Activated CD4-positive, CD25-positive, alpha-beta regulatory T cell treated with anti-CD3 and anti-CD28 coated beads, Interleukin-2, amount 50 U/mL, for 16 hours (primary cell): ENCODE measurements around the gene ANKRD36B.
"Not testable (repeated sequence)": the region's sequence is repeated elsewhere in the genome, so short reads cannot be mapped to it uniquely, and the experiment has no call there.

ENCODE experiments used
- DNase-seq: peaks from one replicate; pipeline ENCODE4 v3.0.0-alpha.2; 2020; ENCODE audit warnings: low read depth, low spot score

The ANKRD36B gene

DNA sequence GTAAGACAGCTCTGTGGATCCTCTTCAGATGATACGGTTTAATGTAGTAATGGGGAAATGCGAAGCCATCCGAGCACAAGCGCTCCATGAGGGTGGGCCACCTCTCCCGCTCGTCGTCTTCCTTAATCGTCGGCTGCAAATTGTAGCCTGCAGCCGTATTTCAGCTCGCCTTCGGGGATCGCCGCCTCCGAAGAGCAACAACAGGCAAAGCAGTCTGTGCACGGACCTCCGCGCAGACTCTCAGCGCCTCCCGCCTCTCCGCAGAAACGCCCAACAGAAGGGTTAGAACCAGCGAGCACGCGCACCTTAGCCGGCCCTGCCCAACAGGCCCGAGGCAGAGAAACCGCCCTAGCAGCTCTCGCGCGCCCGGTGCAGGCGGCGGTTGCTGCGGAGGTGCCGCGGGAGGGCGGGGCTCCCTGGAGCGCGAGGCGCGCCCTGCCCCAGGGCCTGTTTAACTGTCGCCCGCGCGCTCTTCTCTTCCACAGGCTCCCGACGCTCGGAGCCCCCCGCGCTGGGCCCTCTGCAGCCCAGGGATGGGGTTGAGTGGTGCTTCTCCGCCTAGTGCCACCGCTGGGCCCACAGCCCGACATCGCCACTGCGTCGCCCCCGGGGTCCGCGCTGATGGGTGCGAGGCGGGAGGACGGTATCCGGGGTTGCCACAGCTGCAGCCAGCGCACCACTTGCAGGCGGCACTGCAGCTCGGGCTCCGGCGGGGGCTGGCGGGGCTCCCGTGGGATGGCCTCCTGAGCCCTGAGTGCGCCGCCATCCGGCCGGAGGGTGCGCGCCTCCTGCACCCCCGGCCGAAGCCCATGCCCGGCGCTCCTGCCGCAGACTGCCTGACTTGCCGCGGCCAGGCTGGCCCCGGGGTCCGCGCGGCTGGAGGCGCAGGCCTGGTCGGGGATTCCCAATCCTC is at the start of gene ANKRD36B:
TSS of gene ANKRD36B (minus strand) at position 280 of the 913 bp plus-strand sequence. CDS start at position 88, 192 bp downstream.
- DNase-seq, result peak; percentile 40

DNA sequence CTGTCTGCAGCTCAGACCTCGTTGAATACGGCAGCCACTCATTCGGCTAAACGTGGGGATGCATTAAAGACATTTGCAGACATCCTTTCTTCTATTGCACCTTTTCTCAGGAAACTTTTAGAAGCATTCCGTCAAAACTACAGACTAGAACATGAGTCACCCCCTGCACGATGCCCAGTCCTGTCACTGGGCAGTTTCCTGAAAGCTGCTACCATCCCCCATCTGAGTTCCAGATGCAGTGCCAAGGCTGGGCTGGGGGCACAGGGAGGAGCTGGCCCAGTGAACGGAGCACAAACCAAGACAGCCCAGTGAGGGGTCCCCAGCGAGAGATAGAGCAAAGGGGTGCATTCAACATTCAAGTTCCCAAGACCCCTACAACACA is 36.4 kb upstream of the ANKRD36B start:
- not testable (repeated sequence) for DNase-seq

DNA sequence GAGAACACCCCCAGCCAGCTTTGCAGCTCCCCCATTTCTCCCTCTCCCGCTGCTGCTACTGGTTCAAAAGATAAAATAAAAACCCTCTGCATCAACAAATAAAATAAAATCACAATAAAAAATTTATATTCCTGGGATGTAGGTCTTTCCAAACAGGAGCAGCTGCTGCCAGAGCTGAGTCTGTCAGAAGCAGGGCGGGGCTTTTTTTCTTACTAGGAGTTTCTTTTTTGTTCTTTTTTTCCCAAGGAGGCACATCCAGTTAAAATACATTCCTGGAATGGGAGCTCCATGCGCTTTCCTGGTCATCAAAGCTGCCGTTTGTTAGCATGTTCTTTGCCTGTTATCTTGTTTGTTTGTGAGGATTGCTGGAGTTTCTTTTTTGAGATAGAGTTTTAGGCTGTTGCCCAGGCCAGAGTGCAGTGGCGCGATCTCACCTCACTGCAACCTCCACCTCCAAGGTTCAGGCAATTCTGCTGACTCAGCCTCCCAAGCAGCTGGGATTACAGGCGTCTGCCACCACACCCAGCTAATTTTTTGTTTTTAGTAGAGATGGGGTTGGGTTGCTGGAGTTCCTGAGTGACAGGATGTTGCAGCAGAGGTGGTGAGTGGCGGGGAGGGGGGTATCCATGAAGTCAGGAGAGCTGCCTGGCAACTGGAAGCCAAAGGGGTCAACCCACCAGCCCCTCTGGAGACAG is 35.8 kb upstream of the ANKRD36B start:
- not testable (repeated sequence) for DNase-seq

DNA sequence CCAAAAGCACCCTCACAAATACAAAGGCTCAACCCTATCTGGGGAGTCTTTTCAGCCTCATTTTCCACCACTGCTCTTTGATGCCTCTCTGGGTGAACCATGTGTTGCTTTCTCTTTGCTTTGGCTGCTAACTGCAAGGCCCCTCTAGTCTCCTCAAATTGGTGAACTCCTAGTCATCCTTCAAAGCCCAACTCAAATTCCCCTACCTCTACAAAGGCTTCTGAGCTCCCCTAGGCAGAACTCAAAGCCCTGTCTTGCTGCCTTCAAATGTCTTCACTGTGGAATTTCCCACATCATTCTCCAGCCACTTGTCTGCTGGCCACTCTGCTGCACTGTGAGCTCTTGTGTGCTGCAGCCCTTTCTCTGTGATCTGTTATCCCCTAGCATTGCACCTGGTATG is 33.3 kb upstream of the ANKRD36B start:
- DNase-seq, result not testable (repeated sequence)

DNA sequence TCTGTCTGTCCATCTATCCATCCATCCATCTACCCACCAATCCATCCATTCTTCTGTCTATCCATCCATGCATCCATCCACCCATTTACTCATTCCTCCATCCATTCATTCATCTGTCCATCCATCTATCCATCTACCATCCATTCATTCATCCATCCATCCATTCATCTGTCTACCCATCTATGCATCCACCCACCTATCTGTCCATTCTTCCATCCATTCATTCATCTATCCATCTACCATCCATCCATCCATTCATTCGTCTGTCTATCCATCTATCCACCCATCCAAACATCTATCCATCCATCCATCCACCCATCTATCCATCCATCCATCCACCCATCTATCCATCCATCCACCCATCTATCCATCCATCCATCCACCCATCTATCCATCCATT is 30.8 kb upstream of the ANKRD36B start:
- not testable (repeated sequence) for DNase-seq

DNA sequence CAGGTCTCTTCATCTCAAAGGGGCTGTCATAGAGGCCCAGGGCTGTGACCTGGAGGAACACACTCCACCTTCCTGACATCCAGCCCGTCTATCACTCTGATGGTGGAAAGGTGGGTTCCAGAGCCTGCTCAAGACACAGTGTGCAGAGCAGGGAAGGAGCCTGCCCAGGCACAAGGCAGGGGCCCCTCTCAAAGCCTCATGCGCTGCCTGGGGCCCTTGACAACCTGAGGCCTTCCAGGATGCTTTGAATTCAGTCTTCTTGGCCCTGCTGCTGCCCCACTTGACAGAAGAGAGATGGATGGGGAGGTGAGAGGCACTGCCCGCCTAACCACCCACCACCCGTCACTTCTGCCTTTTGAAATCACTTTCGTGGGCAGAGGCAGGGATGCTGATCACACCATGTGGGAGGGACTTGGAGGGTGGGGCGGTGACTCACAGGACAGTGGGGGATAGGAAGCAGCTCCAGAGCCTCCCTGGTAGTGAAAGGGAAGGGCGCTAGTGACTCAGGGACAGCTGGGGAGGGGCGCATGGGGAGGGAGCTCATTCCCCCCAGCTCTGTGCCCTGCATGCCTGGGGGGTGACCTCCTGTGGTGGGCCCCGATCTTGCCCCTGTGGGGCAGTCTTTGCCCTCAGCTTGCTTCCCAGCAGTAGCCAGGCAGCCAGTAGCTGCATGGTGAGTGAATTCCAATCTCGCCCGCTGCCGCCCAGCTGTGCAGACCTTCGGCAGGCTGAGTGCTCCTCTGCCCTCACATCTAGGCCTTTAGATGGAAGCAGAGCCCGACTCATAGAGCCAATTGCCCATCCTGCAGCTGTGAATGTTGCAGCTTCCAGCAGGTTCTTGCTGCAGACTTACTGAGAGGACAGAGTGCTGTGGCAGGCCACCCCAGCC is 29.5 kb upstream of the ANKRD36B start:
- not testable (repeated sequence) for DNase-seq

DNA sequence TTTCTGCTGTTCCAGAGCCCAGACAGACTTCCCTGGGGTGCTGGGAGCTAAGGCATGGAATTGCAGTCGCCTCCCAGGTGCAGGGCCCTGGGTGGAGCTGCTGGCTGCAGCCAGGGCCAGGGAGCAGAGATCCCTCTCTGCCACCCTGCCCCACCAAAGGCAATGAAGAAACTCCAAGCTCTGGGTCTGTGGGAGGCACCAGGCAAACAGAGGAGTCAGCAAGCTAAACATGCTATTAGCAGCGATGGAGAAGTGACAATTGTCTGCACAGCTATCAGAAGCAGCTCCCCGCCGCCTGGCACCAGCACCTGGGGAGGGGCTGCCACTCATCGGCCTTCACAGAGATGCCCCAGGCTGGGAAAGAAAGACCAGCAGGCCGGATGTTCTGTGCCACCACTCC is 28.2 kb upstream of the ANKRD36B start:
- no peak for DNase-seq

DNA sequence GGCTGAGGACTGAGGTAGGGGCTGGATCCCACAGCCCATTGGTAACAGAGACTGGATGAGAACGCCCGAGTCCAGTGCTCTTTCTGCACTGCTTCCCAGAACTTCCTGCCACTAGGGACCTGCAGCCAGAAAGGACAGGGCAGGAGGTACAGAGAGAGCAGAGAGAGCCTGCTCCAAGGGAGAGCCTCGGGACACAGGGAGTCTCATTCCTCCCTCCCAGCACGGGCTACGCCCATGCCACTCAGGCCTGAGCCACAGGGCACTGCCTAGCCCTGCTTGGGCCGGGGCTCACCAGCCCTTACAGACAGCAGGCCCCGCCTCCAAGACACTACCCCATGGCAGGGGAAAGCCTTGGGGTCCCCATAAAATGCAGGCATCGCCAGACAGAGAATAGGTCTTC is 26.1 kb upstream of the ANKRD36B start:
- not testable (repeated sequence) for DNase-seq

DNA sequence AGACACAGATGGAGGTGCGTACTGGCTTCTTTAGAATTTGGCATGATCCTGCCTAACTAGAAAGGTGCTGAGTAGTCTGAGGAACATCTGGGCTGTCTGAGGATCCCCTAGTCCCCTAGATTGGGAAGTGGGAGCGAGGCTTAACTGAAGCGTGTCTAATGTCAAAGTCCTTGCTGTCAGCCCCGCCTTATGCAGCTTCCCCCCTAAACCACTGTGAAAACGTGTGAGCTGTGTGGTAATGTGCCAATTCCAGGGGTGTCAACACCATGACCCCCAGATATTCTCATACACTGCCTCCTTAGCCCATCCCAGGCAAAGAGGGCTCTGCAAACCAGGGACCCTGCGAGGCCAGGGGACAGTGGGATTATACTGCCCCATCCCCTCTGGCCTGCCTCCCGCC is 22.2 kb upstream of the ANKRD36B start:
- not testable (repeated sequence) for DNase-seq

DNA sequence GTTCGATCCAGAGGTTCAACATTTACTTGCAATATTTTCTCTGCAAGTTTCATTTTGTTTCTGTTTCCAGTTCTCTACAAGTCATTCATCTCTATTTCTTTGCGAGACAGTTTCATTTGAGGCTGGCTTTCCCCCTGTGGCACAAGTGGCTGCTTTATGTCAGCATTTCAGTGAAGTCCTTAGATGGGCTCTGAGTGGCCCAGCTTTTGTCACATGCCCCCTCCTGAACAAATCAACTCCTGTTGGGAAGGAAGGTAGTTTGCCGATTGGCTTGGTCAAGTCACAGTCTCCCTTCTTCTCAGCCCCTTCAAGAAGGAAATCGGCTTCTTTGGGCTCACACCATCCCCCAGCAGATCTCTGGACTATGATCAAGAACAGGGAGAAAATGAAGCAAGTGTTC is 19.1 kb upstream of the ANKRD36B start:
- DNase-seq, result not testable (repeated sequence)

DNA sequence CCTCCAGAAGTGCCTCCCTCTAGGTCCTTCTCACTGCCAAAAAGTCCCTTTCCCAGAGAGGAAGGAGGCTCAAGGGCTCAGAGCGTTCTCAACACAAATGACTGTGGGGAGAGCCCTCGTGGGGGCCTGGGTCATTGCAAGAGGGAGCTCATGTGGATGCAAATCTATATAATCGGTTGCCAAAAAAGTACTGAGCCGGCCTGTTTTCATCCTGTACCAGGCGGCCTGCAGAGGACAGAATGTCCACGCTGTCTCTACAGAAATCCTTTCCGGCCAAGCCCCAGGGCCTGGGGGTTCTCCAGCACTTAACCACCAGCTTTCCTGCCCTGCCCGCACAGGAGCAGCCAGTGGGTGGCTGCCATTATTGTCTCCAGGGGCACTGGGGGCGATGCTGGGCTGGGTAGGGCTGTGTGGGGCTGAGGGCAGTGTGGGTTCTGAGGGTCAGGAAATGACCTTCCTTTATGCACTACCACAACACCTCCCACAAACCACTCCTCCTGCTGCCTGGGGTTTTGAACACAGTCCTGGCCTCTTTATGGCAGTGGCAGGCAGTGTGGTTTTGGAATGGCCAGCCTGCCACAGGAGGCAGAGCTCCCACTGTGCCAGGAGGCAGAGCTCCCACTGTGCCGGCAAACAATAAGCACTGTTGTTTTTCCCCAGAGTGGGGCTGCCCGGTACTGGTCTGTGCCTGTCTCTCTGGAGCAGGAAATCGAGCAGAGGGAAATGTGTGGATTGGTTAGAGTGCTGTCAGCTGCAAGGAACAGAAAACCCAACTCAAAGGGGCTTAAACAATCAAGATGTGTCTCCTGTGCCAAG is 16.1 kb upstream of the ANKRD36B start:
- DNase-seq, result not testable (repeated sequence)

DNA sequence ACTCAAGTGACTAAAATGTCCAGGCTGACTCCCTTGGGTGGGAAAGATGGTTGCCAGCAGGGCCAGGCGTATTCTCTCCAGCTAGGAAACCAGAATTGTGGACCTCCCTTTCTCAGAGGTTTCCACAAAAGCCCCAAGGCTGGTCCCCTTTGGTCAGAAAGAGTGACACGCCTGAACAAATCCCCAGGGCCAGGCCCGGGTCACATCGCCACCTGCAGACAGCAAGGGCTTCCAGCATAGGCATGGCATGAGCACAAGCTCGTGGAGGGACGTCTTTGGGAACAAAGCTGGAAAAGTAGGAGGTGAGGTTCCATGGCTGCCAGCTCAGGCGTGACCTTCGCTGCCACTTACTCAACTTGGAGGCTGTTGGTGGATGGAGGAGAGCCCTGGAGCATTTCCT is 15.4 kb upstream of the ANKRD36B start:
- not testable (repeated sequence) for DNase-seq

DNA sequence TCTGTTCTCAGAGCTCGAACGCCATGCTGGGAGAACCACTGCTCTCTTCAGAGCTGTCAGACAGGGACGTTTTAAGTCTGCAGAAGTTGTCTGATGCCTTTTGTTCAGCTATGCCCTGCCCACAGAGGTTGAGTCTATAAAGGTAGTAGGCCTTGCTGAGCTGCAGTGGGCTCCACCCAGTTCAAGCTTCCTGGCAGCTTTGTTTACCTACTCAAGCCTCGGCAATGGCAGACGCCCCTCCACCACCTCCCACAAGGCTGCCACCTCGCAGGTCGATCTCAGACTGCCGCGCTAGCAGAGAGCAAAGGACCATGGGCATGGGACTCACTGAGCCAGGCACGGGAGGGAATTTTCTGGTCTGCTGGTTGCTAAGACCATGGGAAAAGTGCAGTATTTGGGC is 11.9 kb upstream of the ANKRD36B start:
- not testable (repeated sequence) for DNase-seq

DNA sequence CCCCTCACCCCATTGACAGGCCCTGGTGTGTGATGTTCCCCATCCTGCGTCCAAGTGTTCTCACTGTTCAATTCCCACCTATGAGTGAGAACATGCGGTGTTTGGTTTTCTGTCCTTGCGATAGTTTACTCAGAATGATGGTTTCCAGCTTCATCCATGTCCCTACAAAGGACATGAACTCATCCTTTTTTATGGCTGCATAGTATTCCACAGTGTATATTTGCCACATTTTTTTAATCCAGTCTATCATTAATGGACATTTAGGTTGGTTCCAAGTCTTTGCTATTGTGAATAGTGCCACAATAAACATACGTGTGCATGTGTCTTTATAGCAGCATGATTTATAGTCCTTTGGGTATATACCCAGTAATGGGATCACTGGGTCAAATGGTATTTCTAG is 6.5 kb upstream of the ANKRD36B start:
- DNase-seq, result not testable (repeated sequence)

DNA sequence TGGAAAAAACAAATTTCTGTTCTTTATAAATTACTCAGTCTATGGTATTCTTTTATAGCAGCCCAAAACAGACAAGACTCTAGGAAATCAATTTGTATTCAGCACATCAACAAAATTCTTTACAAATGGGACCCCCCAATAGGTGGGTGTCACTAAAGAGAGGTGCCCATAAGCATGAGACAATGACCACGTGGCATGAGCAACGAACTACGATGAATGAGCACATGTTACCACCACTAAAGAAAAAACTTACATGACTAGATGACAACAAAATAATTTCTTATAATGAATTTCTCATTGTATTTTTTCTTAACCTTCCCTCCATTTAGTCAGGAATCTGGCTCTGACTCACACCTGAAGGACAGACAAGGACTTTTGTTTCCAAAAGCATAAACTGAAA is 3.8 kb upstream of the ANKRD36B start:
- not testable (repeated sequence) for DNase-seq

DNA sequence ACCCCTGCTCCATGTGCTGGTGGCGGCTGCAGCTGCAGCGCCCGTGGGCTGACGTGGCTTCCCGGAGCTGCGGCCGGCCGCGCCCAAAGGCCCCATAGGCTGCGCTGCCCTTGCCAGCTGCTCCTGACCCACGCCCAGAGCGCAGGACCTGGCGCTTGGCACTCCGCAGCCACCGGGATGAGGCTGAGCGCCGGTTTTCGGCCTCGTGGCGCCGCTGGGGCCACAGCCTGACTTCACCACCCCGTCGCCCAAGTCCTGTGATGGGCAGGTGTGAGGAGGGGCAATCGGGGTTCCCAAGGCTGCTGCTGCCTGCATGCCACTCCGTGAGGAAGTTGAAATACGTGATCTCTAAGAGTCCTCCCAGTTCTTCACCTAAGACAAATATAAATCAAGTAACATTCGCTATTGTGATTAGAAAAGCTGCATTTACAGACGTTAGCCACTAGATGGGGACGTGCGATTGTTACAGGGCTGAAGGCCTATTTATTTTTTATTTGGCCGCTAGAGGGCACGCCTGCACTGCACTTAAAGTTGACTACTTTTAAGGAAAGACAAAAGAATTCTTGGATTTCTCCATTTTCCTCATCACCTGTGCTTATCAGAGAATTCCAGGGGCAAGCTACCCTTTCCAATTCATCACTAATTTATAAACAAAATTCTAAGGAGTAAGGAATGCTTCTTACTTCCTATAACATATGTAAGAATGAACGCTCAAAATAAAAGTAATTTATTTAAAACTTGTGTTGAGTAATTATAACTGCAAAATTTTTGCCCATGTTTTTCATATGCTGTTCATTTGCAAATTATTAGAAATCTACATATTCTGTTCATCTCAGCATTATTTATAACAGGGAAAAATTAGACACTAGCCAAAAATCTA is 1.1 kb upstream of the ANKRD36B start:
- DNase-seq, result peak; percentile 65

DNA sequence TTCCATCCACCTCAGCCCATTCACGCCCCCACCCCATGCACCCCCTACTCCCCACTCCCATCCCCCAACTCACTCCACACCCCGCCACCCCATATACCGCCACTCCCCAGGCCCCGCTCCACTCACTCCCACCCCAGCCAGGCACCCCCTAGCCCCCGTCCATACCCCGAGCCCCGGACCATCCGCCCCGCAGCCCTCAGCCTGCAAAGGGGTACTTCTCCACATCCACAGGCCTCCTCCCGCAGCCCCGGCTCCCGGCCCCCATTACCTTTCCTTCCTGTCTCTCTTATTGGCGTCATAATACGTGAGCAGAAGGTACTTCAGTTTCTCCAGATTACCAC is 450 bp downstream of the ANKRD36B start:
- not testable (repeated sequence) for DNase-seq

DNA sequence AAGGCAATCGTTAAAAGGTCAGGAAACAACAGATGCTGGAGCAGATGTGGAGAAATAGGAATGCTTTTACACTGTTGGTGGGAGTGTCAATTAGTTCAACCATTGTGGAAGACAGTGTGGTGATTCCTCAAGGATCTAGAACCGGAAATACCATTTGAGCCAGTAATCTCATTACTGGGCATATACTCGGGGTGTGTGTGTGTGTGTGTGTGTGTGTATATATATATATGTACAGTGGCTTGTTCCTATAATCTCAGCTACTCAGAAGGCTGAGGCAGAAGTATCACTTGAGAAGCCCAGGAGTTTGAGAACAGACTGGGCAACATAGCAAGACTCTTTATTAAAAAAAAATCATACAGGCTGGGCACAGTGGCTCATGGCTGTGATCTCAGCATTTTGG is 24.0 kb downstream of the ANKRD36B start:
- not testable (repeated sequence) for DNase-seq

DNA sequence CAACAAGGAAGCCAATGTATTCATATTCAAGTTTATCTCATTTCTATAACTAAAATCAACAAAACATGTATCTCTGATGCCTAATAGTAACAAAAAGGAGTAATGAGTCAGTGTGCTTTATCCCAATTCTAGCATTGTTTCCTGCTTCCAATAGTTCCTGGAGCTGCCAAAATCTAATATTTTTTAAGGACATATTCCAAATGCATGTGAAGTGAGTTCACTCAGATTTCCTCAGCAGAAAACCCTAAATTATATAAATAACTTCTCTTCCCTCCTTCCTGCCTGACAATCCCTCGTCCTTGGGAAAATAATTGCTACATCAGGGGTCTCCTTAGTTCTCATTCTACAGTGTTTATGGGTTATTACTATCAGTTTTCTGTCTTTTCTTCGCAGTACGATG is 37.3 kb downstream of the ANKRD36B start:
- not testable (repeated sequence) for DNase-seq

DNA sequence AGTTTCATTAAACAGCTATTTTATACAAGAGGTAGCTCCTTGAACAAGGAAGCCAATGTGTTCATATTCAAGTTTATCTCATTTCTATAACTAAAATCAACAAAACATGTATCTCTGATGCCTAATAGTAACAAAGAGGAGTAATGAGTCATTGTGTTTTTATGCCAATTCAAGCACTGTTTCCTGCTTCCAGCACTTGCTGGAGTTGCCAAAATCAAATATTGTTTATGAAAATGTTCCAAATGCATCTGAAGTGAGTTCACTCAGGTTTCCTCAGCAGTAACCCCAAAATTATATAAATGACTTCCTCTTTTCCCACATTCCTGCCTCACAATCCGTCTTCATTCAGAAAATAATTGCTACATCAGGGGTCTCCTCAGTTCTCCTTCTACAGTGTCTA is 39.2 kb downstream of the ANKRD36B start:
- DNase-seq, result not testable (repeated sequence)
